Epithelial cell of proximal tubule (primary cell): ENCODE measurements around the gene KIF25. TPM values are rescaled to one million over a fixed set of nuclear protein-coding genes. Genes with fewer than 3 reads are reported as not detected.

Experiments
- DNase-seq: peaks from one replicate; pipeline ENCODE4 v3.0.0-alpha.2; 2011; ENCODE audit warnings: low read depth
- H3K4me3 ChIP-seq: 2 replicates; pipeline ENCODE4 v1.5.1; 2011; ENCODE audit warnings: low read depth, mild to moderate bottlenecking, low read length
- CTCF ChIP-seq: conservative IDR thresholded peaks from 2 replicates; pipeline ENCODE4 v1.5.1; 2012; ENCODE audit warnings: low read depth, mild to moderate bottlenecking, low read length
- total RNA-seq: library from RNA; depleted of rRNA; stranded (reverse); fragments of >200 nt; gene quantifications from 2 replicates; pipeline ENCODE4 v1.2.3, GENCODE V29; 2015

The KIF25 gene
- total RNA-seq, 1 donor from 2014 or later: not detected

GRCh38 chr6:168035098-168035660 is 37.7 kb downstream of the KIF25 start:
- DNase-seq: no peak
- H3K4me3 ChIP-seq: peak overlapping the region; percentile 48
- no peak for TF ChIP-seq CTCF

DNA sequence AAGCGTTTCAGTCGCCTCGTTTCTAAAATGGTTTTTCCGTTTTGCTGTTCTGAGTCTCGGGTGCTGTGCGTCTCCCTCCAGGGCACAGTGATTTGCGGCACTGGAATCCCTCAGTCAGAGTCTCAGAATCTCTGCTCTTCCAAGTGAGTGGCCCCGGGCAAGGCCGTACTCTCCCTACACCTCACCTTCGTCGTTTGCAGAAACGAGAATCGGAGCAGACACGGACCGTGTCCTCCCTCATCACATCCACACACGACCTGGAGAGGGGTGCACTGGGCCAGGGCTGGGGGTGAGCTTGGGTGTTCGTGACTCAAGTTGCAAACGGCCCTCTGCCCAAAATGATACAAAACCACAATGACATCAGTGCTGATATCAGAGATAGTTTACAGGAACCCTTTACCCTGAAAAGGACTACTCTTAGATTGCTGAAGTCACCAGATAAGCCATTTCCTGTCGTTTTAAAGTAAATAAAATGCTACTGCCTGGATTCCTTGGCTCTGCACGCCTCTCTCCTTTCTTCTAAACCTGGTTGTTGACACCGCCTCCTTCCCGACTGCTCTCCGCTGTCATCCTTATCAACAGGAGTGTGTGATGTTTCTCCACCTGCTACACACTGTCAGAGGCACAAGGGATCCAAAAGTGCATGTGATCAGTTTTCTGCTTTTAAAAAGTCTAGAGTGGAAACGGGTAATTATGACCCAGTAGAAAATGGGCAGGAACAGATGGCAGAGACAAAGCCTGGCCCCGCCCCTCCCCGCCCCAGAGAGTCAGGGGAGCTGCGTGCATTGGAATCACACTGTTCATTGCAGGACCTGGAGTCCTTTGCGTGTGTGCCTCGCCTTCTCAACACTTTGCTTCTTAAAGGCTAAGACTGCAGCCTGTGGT is 38.4 kb downstream of the KIF25 start:
- DNase-seq: no peak
- TF ChIP-seq CTCF: no peak
- peak overlapping the region; percentile 48 for H3K4me3 ChIP-seq

DNA sequence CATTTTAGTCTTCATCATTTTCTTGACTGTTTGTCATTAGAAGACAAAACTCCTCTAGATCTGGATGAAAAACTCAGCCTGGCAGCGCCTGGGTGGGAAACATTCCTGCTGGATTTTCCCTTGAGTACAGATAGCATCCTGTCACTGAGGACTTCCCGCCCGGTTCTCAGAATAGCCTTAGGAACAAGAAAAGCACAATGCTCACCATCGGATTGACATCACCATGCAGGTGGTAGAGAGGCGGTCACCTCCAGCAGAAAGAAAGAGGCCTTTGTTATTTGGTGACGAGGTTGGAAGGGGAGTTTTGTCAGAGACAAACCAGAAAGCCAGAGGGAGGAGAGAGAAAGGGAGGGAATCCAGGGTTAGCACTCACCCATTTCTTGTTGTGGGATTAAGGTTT is 39.8 kb downstream of the KIF25 start:
- no peak for DNase-seq
- no peak for TF ChIP-seq CTCF
- no peak overlapping the region for H3K4me3 ChIP-seq

DNA sequence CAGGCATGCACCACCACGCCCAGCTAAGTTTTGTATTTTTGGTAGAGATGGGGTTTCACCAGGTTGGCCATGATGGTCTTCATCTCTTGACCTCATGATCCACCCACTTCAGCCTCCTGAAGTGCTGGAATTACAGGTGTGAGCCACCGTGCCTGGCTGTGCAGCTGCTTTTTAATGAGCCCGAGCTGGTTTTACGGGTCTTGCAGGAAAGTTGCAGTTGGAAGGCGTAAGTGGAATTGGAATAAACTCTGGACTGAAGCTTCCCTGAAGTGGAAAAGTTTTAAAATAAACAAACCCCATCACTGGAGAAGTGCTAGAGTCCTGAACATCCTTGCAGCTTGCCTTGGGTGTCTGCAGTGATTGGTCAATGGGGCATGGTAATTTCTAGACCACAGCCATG is 40.4 kb downstream of the KIF25 start:
- H3K4me3 ChIP-seq: no peak overlapping the region
- DNase-seq: no peak
- TF ChIP-seq CTCF: no peak

DNA sequence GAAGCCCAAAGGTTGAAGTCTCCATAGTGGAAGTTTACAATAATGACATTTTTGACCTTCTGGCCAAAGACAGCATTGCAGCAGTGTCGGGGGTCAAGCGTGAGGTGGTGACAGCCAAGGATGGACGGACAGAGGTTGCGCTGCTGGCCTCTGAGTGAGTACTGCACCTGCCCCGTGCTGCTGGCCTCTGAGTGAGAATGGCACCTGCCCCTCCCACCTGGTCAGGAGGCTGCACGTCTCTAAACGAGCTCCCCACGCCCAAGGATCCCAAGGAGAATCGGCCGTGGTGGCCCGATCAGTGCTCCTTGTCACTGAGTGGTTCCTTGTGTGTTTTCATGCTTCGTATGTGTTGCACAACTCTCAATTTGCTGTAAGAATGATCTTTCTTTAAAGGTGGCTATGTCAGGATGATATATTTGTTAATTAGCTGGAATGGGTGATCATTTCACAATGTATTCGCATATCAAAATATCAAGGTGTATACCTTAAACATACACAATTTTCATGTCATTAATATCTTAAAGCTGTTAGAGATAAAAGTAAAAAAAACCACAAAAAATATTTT is 41.2 kb downstream of the KIF25 start:
- DNase-seq: no peak
- H3K4me3 ChIP-seq: no peak overlapping the region
- no peak for TF ChIP-seq CTCF

- no peak for TF ChIP-seq CTCF
- no peak for DNase-seq
- H3K4me3 ChIP-seq: no peak overlapping the region
Observed at GRCh38 chr6:168039301-168039700, 41.8 kb downstream of the KIF25 start.
